GM12865 (cell line): ENCODE measurements around the gene ZNF664.

Experiments used
- DNase-seq: peaks from one replicate; pipeline ENCODE4 v3.0.0; 2010; ENCODE audit warnings: low read depth
- H3K4me3 ChIP-seq: 2 replicates; pipeline ENCODE4 v1.5.1; 2011; ENCODE audit warnings: mild to moderate bottlenecking, low read depth, low read length, control low read depth
- TF ChIP-seq, protein P1 (sequence below): IDR thresholded peaks from 2 replicates; pipeline ENCODE4 v1.5.1; 2011; ENCODE audit warnings: low read length, control low read depth, low read depth, inconsistent platforms; ENCODE audit not compliant: insufficient read depth; ENCODE audit errors: missing control alignments

The ZNF664 gene

DNA sequence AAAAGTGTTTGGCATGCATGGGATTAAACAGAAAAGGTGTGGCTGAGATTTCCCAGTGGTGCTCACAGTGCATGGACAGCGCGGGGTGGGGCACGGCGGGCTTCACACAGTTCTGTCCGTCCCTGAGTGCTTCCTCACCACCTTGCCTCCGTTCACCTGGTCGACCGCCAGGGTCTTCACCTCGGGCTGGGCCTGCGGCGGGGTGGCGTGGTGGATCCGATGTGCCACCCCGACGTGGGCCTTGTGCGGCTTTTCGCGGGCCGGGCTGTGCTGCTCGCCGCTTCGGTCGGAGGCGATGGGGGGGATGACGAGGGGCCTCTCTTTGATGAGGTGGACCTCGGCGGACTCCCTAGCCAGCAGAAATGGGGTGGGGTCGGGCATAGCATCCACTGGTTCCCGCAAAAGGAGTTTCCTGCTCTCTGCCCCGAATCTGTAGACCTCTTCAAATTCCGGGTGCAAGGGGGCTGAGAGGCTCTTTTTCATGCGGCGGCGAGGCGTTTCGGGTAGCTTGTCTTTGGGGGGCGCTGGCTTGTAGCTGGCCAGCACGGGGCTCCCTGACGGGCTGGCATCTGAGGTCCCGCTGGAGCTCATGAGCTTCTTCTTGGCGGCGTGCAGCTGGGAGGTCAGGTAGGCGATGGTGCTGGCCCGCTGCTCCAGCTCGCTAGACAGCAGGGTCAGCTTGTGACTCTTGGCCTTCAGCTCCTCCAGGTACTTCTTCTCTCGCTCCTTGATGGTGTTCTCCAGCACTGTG, 35.9 kb upstream of the ZNF664 start:
- TF ChIP-seq, protein P1, sequence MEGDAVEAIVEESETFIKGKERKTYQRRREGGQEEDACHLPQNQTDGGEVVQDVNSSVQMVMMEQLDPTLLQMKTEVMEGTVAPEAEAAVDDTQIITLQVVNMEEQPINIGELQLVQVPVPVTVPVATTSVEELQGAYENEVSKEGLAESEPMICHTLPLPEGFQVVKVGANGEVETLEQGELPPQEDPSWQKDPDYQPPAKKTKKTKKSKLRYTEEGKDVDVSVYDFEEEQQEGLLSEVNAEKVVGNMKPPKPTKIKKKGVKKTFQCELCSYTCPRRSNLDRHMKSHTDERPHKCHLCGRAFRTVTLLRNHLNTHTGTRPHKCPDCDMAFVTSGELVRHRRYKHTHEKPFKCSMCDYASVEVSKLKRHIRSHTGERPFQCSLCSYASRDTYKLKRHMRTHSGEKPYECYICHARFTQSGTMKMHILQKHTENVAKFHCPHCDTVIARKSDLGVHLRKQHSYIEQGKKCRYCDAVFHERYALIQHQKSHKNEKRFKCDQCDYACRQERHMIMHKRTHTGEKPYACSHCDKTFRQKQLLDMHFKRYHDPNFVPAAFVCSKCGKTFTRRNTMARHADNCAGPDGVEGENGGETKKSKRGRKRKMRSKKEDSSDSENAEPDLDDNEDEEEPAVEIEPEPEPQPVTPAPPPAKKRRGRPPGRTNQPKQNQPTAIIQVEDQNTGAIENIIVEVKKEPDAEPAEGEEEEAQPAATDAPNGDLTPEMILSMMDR = no peak
- DNase-seq = no peak
- H3K4me3 ChIP-seq = no peak overlapping the region

DNA sequence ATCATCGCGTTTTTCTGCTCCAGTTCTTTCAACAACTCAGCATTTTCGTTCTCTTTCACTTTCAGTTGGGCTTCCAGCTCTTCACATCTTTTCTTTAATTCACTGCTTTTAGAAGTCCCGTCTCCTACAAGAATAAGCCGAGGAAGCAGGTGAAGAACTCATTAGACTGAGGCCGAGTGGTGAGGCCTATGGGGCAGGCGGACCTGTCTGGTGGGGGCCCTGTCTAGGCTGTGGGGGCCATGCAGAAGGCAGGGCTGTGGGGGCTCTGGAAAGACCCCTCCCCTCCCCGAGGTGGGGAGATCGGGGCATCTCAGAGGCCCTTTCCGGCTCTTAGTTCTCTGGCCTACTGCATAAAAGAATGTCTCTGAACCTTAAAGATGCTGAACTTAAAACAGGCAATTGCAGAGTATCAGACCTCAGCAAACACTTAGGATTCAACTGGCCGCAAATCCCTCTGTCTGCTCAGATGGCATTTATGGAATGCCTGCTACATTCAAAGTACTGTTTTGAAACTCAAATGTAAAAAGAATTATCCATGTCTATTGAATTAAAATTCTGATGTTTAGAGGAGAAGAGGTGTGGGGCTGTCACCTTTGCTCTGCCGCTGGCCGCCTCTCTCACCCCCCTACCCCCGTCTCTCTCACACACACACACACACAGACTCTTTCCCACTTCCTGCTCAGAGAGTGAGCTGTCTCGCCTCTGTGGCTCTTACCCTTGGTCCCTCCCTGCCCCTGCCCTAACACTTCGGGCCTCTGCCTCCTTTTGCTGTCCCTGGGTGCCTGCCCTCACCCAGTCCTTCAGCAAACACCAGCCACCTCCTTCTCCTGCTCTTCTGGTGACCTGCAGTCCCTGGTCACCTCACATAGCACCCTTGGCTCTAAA, 35.1 kb upstream of the ZNF664 start:
- DNase-seq = no peak
- TF ChIP-seq, protein P1 = no peak
- H3K4me3 ChIP-seq = no peak overlapping the region

DNA sequence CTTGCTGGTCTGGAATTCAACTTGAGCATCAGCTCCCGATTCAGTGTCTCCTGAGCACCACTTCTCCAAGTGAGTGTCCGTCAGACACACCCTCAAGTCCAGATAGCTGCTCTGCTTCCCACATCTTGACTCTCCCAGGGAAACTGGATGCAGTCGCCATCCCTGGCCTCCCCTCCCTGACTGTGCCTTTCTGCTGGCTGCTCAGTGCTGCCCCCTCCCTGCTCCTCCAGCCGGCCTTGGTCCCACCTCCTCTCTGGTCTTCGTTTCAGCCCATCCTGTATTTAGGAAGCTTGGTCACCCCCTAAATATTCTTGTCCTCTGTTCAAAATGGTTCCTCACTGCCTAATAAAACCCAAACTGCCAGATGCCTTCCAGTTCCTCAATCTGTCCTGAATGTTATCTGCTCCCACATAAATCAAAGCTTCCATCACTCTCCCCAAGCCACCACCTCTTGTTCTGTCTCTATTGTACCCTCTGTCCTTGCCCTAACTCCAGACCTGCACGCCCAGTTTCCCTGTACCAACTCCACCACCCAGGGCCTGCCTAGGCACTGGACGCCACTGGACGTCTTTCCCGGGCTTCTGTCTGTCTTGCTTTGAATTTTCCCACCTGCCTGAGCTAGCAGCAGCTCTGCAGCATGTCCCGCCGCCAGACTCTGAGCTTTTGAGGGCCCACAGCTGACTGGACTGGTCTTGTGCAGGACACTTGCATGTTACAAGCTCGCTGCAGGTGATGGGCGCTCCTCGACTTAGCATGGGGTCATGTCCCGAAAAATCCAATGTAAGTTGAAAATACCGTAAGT, 34.1 kb upstream of the ZNF664 start:
- no peak for DNase-seq
- TF ChIP-seq, protein P1 = peak; percentile 16
- no peak overlapping the region for H3K4me3 ChIP-seq

DNA sequence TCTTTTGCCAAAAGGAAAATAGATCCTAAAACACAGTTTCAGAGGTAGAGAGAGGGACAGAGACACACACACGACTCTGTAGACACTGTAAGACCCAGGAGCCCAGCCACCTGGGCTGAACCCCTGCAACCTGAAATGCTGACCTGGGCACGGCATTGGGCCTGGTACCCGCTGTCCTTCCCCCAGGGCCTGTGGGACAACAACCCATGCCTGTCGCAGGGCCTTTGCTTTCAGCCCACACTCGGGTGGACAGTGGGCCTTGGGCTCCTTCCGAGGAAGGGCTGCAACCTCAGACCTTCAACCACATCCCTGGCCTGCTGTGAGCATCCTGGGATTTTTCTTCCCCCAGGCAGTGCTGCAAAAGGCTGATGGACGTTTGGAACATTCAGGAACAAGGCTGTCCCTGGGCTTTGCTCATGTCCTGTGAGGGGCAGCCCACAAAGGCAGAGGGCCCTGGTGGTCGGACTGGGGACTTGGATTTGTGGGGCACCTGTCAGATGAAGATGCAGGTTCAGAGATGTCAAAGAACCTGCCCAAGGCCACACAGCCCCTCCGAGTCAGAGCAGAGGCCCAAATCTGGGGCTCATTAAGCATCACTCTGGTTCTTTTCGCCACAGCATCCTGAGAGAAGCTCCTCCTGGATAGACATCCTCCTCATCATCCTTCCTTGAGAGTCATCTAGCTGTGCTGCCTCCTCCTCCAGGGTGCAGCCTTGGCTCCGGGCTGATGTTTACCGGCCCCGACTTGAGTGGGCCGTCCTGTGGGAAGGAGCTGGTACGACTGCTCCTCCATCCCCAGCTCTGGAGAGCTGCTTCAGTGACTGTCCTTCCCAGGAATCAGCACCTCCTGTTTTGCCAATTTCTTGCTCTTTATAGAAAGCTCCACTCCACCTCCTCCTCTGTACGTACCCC, 33.0 kb upstream of the ZNF664 start:
- TF ChIP-seq, protein P1 = no peak
- no peak for DNase-seq
- H3K4me3 ChIP-seq = no peak overlapping the region

DNA sequence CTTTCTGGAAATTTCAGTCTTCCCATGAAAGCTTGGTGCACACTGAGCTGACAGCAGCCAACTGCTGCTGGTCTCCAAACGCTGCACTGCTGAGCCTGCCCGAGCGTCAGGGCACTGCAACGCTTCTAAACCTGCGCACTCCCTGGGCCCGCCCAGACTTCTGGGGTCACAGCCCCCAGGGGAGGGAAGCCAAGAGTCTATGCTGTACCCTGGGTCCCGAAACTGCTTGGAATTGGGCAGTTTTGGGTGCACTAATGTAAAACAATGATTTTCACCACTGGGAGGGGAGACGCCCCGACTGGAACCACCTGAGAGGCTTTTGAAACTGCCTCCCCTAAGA, 32.4 kb upstream of the ZNF664 start:
- TF ChIP-seq, protein P1 = no peak
- DNase-seq = no peak
- no peak overlapping the region for H3K4me3 ChIP-seq

DNA sequence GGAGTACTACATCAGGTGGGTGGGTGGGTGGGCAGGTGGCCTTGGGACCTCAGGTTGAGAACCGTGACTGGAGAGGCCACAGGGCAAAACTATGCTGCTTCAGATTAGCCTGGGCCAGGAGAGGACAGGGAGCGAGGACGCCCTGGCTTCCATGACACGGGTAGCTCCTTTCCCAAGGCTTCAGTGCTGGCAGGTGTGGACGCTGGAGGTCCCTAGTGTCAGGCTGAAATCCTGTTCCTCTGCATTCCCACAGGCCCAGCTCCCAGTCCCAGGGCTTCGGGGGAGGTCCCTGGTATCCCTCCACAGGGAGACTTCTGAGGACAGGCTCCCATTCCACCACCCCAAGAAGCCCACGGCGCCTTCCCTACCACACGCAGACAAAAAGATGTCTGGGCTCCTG, 32.0 kb upstream of the ZNF664 start:
- no peak for DNase-seq
- H3K4me3 ChIP-seq = no peak overlapping the region
- TF ChIP-seq, protein P1 = no peak
